Hindlimb muscle (tissue), 1 donor: ENCODE measurements around the gene ELP6. TPM values are rescaled to one million over a fixed set of nuclear protein-coding genes. Genes with fewer than 3 reads are reported as not detected.
"Not testable (repeated sequence)": the region's sequence is repeated elsewhere in the genome, so short reads cannot be mapped to it uniquely, and the experiment has no call there.

Experiments
- DNase-seq: peaks from one replicate; pipeline ENCODE4 v3.0.0-alpha.2; 2013
- polyA plus RNA-seq: library from polyadenylated mRNA; unstranded; fragments of 120-200 nt; gene quantifications from one replicate; pipeline ENCODE4 v1.2.1, GENCODE V29; 2013; ENCODE audit not compliant: insufficient read length

ELP6 gene
- polyA plus RNA-seq, 1 donor = 28.1 TPM

DNA sequence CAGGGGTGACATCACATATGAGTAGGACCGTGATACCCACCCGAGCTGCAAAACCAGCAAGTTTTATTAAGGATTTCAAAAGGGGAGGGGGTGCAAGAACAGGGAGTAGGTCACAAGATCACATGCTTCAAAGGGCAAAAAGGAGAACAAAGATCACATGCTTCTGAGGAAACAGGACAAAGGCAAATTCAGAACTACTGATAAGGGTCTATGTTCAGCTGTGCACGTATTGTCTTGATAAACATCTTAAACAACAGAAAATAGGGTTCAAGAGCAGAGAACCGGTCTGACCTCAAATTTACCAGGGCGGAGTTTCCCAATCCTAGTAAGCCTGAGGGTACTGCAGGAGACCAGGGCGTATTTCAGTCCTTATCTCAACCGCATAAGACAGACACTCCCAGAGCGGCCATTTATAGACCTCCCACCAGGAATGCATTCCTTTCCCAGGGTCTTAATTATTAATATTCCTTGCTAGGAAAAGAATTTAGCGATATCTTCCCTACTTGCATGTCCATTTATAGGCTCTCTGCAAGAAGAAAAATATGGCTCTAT lies 53.9 kb downstream of the ELP6 start:
- not testable (repeated sequence) for DNase-seq

DNA sequence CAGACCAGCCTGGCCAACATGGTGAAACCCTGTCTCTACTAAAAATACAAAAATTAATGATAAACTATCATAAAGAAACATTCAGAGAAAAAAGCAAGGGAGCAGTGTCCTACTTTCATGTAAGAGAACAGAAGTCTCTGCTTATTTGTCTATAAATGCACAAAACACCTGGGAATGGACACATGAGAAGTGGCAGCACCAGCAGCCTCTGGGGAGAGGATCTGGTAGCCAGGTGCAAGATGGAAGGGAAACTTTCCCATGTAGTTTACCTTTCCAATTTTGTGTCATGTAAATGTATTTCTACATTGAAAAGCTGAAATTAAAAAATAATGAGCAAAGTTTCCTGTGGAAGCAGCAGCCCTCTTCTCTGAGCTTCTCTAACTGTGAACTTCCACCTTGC lies 56.5 kb downstream of the ELP6 start:
- DNase-seq = no peak

DNA sequence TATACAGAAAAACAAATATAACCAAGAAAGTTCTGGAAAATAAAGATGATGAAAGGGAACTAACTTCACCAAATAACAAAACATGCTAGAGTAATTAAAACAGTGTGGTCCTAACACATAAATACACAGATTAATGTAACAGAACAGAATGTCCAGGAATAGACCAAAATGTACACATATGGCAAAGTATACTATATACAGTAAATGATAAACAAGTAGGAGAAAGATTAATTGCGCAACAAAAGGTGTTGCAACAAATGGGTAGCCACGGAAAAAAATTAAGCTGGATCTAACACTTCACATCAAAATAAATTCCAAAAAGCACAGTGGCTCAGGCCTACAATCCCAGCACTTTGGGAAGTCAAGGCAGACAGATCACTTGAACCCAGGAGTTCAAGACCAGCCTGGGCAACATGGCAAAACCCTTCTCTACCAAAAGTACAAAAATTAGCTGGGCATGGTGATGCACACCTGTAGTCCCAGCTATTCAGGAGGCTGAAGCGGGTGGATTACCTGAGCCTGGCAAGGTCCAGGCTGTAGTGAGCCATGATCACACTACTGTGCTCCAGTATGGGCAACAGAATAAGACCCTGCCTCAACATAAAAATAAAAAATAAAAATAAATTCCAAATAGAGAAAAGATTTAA lies 57.6 kb downstream of the ELP6 start:
- no peak for DNase-seq

DNA sequence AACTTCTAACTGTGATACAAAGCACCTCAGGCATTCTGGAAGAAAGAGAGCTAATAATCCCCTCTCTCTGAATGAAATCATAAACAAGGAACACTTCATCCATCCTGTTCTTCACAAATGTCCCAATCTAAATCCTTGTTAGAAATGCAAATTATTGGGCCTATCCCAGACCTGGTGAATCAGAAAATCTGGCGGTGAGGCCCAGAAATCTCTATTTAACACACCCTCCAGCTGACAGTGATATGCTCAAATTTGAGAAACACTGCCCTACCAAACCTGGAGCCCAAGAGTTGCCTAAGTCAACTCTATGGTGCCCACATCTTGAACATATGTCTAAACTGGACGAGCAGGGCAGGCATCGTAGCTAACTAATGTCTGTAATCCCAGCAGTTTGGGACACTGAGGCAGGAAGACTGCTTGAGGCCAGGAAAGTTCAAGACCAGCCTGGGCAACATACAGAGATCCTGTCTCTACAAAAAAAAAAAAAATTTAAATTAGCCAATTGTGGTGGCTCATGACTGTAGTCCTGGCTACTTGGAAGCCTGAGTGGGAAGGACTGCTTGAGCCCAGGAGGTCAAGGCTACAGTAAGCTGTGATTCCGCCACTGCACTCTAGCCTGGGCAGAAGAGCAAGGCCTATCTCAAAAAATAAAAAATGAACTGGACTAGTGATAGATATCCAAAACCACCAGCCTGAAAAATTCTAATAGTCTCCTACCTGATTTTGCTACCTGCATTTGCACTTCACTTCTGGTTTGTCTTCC lies 60.9 kb downstream of the ELP6 start:
- no peak for DNase-seq

Other genes starting within 250 kb of the ELP6 start
- gene KIF9, start 230.9 kb downstream of the ELP6 start, polyA plus RNA-seq = 5.6 TPM
- gene KLHL18, start 230.8 kb downstream of the ELP6 start, polyA plus RNA-seq = 14.7 TPM
- gene PTPN23, start 132.7 kb downstream of the ELP6 start, polyA plus RNA-seq = 28.3 TPM
- gene SCAP, start 37.8 kb downstream of the ELP6 start, polyA plus RNA-seq = 51.7 TPM
- gene CSPG5, start 65.2 kb upstream of the ELP6 start, polyA plus RNA-seq = 1.6 TPM